ENCODE measurements around the gene ZNF223. TPM values are rescaled to one million over a fixed set of nuclear protein-coding genes. Genes with fewer than 3 reads are reported as not detected.

Gene ZNF223
- total RNA-seq, 1 experiment from 2014 or later: 3.5 TPM

DNA sequence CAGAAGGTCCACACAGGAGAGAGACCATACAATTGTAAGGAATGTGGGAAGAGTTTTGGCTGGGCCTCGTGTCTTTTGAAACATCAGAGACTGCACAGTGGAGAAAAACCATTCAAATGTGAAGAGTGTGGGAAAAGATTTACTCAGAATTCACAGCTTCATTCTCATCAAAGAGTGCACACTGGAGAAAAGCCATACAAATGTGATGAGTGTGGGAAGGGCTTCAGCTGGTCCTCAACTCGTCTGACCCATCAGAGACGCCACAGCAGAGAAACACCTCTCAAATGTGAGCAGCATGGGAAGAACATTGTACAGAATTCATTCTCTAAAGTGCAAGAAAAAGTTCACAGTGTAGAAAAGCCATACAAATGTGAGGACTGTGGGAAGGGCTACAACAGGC, 55.9 kb downstream of the ZNF223 start:
- H3K79me2 ChIP-seq (ENCODE audit: low read depth): no peaks in the 10 kb centered on the region
- CTCF ChIA-PET: no interaction called here
- H3K4me2 ChIP-seq: no peak overlapping the region
- 0 out of 2 replicates have a peak, but pooled peaks cover 6% of the 10 kb centered on the region for H3K9me2 ChIP-seq (ENCODE audit: insufficient read depth)
- H3F3A ChIP-seq (ENCODE audit: insufficient read depth, low read depth): no peaks in the 10 kb centered on the region
- no peak overlapping the region for H3K4me3 ChIP-seq
- BruUV-seq (replicated peaks): no TSS peak
- POLR2A ChIA-PET (ENCODE audit: unreplicated experiment): no interaction called here
- peaks cover 49% of the 10 kb centered on the region for H3K9me3 ChIP-seq (ENCODE audit: insufficient read depth, low read depth)
- peaks cover 8% of the 10 kb centered on the region; the same call in 1 of the 2 replicates for H3K4me1 ChIP-seq (replicated peaks; ENCODE audit: insufficient read depth)
- H3K36me3 ChIP-seq (ENCODE audit: low read depth): peaks cover 45% of the 10 kb centered on the region
- no peak for TF ChIP-seq EZH2 (IDR thresholded peaks at IDR 0.05; ENCODE audit: low read depth)
- TF ChIP-seq, protein P1, sequence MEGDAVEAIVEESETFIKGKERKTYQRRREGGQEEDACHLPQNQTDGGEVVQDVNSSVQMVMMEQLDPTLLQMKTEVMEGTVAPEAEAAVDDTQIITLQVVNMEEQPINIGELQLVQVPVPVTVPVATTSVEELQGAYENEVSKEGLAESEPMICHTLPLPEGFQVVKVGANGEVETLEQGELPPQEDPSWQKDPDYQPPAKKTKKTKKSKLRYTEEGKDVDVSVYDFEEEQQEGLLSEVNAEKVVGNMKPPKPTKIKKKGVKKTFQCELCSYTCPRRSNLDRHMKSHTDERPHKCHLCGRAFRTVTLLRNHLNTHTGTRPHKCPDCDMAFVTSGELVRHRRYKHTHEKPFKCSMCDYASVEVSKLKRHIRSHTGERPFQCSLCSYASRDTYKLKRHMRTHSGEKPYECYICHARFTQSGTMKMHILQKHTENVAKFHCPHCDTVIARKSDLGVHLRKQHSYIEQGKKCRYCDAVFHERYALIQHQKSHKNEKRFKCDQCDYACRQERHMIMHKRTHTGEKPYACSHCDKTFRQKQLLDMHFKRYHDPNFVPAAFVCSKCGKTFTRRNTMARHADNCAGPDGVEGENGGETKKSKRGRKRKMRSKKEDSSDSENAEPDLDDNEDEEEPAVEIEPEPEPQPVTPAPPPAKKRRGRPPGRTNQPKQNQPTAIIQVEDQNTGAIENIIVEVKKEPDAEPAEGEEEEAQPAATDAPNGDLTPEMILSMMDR (conservative IDR thresholded peaks at IDR 0.05): no peak
- H3K27me3 ChIP-seq (ENCODE audit: insufficient read depth, low read depth): no peaks in the 10 kb centered on the region
- H3K27ac ChIP-seq: no peak overlapping the region
- intact Hi-C loops (cut with micrococcal nuclease; ENCODE audit: unreplicated experiment): no loop called here
- DNase-seq: no peak
- H2AFZ ChIP-seq: no peak overlapping the region
- no peaks in the 10 kb centered on the region for H4K20me1 ChIP-seq (ENCODE audit: insufficient read depth)

DNA sequence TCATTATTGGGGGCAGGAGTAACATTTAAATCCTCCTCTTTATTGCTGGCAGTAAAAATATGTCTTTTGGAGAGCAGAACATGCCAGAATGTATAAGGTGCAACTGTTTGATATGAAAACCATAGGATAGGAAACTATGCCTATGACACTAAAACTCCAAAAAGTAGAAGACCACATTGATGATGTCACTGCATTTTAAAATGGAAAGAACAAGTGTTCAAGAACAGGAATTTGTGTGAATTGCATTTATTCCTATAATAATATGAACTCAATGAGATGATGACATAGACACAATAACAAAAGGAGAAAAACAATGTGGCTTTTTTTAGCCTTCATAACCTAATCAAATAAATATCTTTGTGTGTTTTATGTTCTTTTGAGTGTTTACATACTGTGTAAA, 57.6 kb downstream of the ZNF223 start:
- Histone ChIP-seq H3F3A (ENCODE audit: insufficient read depth, low read depth) (no peaks in the 10 kb centered on the region), H3K27ac (no peak overlapping the region), H3K36me3 (ENCODE audit: low read depth) (peaks cover 28% of the 10 kb centered on the region), H3K27me3 (ENCODE audit: insufficient read depth, low read depth) (no peaks in the 10 kb centered on the region), H3K4me3 (no peak overlapping the region), H3K4me1 (replicated peaks; ENCODE audit: insufficient read depth) (peaks cover 12% of the 10 kb centered on the region; the same call in 1 of the 2 replicates), H3K9me2 (ENCODE audit: insufficient read depth) (no peaks in the 10 kb centered on the region), H2AFZ (no peak overlapping the region), H3K79me2 (ENCODE audit: low read depth) (no peaks in the 10 kb centered on the region), H3K9me3 (ENCODE audit: insufficient read depth, low read depth) (peaks cover 49% of the 10 kb centered on the region), H4K20me1 (ENCODE audit: insufficient read depth) (no peaks in the 10 kb centered on the region), H3K4me2 (no peak overlapping the region)
- CTCF ChIA-PET: no interaction called here
- intact Hi-C loops (cut with micrococcal nuclease; ENCODE audit: unreplicated experiment): no loop called here
- no peak for DNase-seq
- POLR2A ChIA-PET (ENCODE audit: unreplicated experiment): interaction anchor here (0.7 kb wide), 1 partner anchor 102 kb away, joined by 4 read pairs; no protein-coding TSS in a partner anchor
- BruUV-seq (replicated peaks): no TSS peak
- no peak for TF ChIP-seq EZH2 (IDR thresholded peaks at IDR 0.05; ENCODE audit: low read depth)
- TF ChIP-seq, protein P1 (conservative IDR thresholded peaks at IDR 0.05): no peak

DNA sequence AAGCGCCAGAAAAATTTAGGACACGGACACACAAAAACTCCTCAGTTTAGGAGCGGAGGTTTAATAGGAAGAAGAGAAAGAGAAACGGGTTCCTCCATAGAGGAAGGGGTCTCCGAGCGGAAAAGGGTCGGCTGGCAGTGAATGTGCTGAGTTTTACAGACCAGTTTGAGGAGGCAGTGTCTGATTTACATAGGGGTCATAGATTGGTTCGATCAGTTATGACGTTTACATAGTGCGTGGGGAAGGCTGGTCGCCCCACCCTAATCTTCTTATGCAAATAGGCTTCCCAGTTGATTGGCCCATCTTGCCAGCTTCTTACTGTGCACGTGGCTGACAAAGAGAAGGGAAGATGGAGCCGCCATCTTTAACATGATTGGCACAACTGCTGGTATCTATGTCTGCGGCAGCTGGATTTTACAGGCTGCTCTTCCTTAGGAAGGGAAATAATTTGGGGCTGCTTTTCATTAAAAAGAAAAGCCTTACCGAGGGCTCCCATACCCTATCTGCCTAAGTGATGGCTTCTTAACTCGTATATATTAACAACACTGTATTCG, 60.2 kb downstream of the ZNF223 start:
- Histone ChIP-seq H3K9me3 (ENCODE audit: insufficient read depth, low read depth) (peaks cover 34% of the 10 kb centered on the region), H3K36me3 (ENCODE audit: low read depth) (peaks cover 7% of the 10 kb centered on the region; the same call in 1 of the 2 replicates), H3K4me3 (peak overlapping the region; percentile 80), H3K27me3 (ENCODE audit: insufficient read depth, low read depth) (no peaks in the 10 kb centered on the region), H3K27ac (no peak overlapping the region), H3K9me2 (ENCODE audit: insufficient read depth) (no peaks in the 10 kb centered on the region), H3K4me1 (replicated peaks; ENCODE audit: insufficient read depth) (peaks cover 14% of the 10 kb centered on the region; the same call in 1 of the 2 replicates), H3K79me2 (ENCODE audit: low read depth) (no peaks in the 10 kb centered on the region), H3F3A (ENCODE audit: insufficient read depth, low read depth) (no peaks in the 10 kb centered on the region), H2AFZ (peak overlapping the region; percentile 91), H3K4me2 (peak overlapping the region; percentile 91), H4K20me1 (ENCODE audit: insufficient read depth) (no peaks in the 10 kb centered on the region)
- POLR2A ChIA-PET (ENCODE audit: unreplicated experiment): no interaction called here
- TF ChIP-seq EZH2 (IDR thresholded peaks at IDR 0.05; ENCODE audit: low read depth): no peak
- TF ChIP-seq, protein P1 (conservative IDR thresholded peaks at IDR 0.05): no peak
- DNase-seq: peak in 1 of 2 experiments; percentile 11
- BruUV-seq (replicated peaks): no TSS peak
- intact Hi-C loops (cut with micrococcal nuclease; ENCODE audit: unreplicated experiment): loop anchor here (5.0 to 10.0 kb wide), 2 partner anchors 95 to 193 kb away; partner anchors contain the start of gene ZNF235
- CTCF ChIA-PET: no interaction called here

All from PC-9 (cell line).